Measurements from ENCODE around the gene GTF3C1. TPM values are rescaled to one million over a fixed set of nuclear protein-coding genes. Genes with fewer than 3 reads are reported as not detected.

The GTF3C1 gene
- total and polyA plus RNA-seq, 4 donors: 15.3 to 28.0 (median 22.2) TPM

GRCh38 chr16:27595993-27596392 is 46.3 kb upstream of the GTF3C1 start (continued):
- TF ChIP-seq, protein P1, sequence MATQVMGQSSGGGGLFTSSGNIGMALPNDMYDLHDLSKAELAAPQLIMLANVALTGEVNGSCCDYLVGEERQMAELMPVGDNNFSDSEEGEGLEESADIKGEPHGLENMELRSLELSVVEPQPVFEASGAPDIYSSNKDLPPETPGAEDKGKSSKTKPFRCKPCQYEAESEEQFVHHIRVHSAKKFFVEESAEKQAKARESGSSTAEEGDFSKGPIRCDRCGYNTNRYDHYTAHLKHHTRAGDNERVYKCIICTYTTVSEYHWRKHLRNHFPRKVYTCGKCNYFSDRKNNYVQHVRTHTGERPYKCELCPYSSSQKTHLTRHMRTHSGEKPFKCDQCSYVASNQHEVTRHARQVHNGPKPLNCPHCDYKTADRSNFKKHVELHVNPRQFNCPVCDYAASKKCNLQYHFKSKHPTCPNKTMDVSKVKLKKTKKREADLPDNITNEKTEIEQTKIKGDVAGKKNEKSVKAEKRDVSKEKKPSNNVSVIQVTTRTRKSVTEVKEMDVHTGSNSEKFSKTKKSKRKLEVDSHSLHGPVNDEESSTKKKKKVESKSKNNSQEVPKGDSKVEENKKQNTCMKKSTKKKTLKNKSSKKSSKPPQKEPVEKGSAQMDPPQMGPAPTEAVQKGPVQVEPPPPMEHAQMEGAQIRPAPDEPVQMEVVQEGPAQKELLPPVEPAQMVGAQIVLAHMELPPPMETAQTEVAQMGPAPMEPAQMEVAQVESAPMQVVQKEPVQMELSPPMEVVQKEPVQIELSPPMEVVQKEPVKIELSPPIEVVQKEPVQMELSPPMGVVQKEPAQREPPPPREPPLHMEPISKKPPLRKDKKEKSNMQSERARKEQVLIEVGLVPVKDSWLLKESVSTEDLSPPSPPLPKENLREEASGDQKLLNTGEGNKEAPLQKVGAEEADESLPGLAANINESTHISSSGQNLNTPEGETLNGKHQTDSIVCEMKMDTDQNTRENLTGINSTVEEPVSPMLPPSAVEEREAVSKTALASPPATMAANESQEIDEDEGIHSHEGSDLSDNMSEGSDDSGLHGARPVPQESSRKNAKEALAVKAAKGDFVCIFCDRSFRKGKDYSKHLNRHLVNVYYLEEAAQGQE (IDR thresholded peaks at IDR 0.05): no peak
- no peak for TF ChIP-seq MAX (IDR thresholded peaks at IDR 0.05)
- no peak for TF ChIP-seq TAF1 (conservative IDR thresholded peaks at IDR 0.05)
- TF ChIP-seq GABPA (IDR thresholded peaks at IDR 0.05 in 1 of 2, conservative IDR thresholded peaks at IDR 0.05 in 1 of 2): no peak
- no peak for TF ChIP-seq NR2F2 (IDR thresholded peaks at IDR 0.05)

DNA sequence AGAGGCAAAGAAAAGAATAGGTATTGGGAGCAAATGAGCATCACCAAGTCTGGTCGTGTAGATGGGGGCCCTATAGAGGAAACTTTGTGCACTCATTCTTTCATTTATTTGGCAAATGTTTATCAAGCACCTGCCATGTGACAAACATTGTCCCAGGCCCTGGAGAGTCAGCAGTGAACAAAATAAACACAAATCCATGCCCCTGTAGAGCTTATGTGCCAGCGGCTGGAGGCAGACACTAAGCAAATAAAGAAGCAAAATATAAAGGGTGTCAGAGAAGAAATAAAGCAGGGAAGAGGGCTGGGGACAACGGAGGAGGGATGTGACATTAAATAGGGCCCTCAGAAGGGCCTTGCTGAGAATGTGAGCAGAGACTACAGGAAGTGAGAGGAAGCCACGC is 45.8 kb upstream of the GTF3C1 start:
- H3K9ac ChIP-seq (ENCODE audit: low read depth in 1 of 2, low read length in 2 of 2): no peak overlapping the region
- H3K27me3 ChIP-seq (ENCODE audit: control insufficient read depth in 4 of 4, insufficient read depth in 4 of 4, low read length in 3 of 4): no peaks in the 10 kb centered on the region
- no peak overlapping the region for H3K4me3 ChIP-seq (ENCODE audit: low read depth in 1 of 3, low read length in 3 of 3)
- TF ChIP-seq EGR1 (IDR thresholded peaks at IDR 0.05; ENCODE audit: low read depth in 2 of 2): no peak
- no peak for TF ChIP-seq SP1 (IDR thresholded peaks at IDR 0.05)
- TF ChIP-seq, protein P2, sequence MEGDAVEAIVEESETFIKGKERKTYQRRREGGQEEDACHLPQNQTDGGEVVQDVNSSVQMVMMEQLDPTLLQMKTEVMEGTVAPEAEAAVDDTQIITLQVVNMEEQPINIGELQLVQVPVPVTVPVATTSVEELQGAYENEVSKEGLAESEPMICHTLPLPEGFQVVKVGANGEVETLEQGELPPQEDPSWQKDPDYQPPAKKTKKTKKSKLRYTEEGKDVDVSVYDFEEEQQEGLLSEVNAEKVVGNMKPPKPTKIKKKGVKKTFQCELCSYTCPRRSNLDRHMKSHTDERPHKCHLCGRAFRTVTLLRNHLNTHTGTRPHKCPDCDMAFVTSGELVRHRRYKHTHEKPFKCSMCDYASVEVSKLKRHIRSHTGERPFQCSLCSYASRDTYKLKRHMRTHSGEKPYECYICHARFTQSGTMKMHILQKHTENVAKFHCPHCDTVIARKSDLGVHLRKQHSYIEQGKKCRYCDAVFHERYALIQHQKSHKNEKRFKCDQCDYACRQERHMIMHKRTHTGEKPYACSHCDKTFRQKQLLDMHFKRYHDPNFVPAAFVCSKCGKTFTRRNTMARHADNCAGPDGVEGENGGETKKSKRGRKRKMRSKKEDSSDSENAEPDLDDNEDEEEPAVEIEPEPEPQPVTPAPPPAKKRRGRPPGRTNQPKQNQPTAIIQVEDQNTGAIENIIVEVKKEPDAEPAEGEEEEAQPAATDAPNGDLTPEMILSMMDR (IDR thresholded peaks at IDR 0.05; ENCODE audit: low read depth, low read length, missing input control): no peak
- DNase-seq (ENCODE audit: low spot score): no peak
- H3K9me3 ChIP-seq (ENCODE audit: control insufficient read depth in 4 of 4, low read length in 3 of 4): no peaks in the 10 kb centered on the region
- H3K4me1 ChIP-seq (ENCODE audit: control insufficient read depth in 4 of 4, insufficient read depth in 4 of 4, low read length in 3 of 4): no peaks in the 10 kb centered on the region
- no peaks in the 10 kb centered on the region for H3K36me3 ChIP-seq (ENCODE audit: control insufficient read depth in 4 of 4, insufficient read depth in 3 of 4, low read depth in 1 of 4, low read length in 3 of 4)
- no peak overlapping the region for H3K27ac ChIP-seq (ENCODE audit: low read depth in 1 of 2, low read length in 2 of 2)
- 43% methylated on average over 4 of the region's 4 CpGs for WGBS

DNA sequence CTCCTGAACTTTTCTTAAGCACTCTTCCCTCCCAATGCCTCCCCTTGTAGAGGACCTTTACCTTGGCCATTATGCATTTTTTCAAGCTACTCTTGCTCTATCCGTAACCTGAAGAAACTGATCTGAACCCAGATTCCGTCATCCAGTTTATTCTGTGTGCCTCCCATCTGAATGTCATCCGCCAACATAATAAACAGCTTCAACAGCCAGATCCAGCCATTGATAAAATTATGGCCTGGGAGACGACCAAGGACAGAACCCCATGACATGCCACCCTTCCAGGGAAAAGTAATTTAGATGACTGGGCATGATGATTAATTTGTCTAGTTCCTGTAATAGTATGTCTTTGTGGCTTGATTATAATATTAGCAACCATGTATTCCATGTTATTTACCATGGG is 42.1 kb upstream of the GTF3C1 start:
- no peaks in the 10 kb centered on the region for H3K9me3 ChIP-seq (ENCODE audit: control insufficient read depth in 4 of 4, low read length in 3 of 4)
- no peaks in the 10 kb centered on the region for H3K4me1 ChIP-seq (ENCODE audit: control insufficient read depth in 4 of 4, insufficient read depth in 4 of 4, low read length in 3 of 4)
- H3K9ac ChIP-seq (ENCODE audit: low read depth in 1 of 2, low read length in 2 of 2): no peak overlapping the region
- H3K27ac ChIP-seq (ENCODE audit: low read depth in 1 of 2, low read length in 2 of 2): no peak overlapping the region
- no peaks in the 10 kb centered on the region for H3K27me3 ChIP-seq (ENCODE audit: control insufficient read depth in 4 of 4, insufficient read depth in 4 of 4, low read length in 3 of 4)
- DNase-seq (ENCODE audit: low spot score): no peak
- 98% methylated on average over 4 of the region's 4 CpGs for WGBS
- TF ChIP-seq, protein P1 (IDR thresholded peaks at IDR 0.05): no peak
- TF ChIP-seq, protein P2 (IDR thresholded peaks at IDR 0.05; ENCODE audit: low read depth, low read length, missing input control): no peak
- TF ChIP-seq FOXA1 (IDR thresholded peaks at IDR 0.05) (no peak), GABPA (IDR thresholded peaks at IDR 0.05 in 1 of 2, conservative IDR thresholded peaks at IDR 0.05 in 1 of 2) (no peak), RAD21 (IDR thresholded peaks at IDR 0.05) (no peak), TAF1 (conservative IDR thresholded peaks at IDR 0.05) (no peak), ZBTB33 (IDR thresholded peaks at IDR 0.05) (no peak), FOXA2 (IDR thresholded peaks at IDR 0.05) (no peak), HNF4A (conservative IDR thresholded peaks at IDR 0.05) (no peak), YY1 (IDR thresholded peaks at IDR 0.05) (no peak)
- no peaks in the 10 kb centered on the region for H3K36me3 ChIP-seq (ENCODE audit: control insufficient read depth in 4 of 4, insufficient read depth in 3 of 4, low read depth in 1 of 4, low read length in 3 of 4)
- no peak overlapping the region for H3K4me3 ChIP-seq (ENCODE audit: low read depth in 1 of 3, low read length in 3 of 3)

All from liver (tissue), 9 donors.